Measurements from ENCODE around the gene SMARCC1.
"Not testable (repeated sequence)": the region's sequence is repeated elsewhere in the genome, so short reads cannot be mapped to it uniquely, and the experiment has no call there.

The SMARCC1 gene

GRCh38 chr3:47731061-47731460, 50.6 kb downstream of the SMARCC1 start:
- no peak overlapping the region for H2AK5ac ChIP-seq (ENCODE audit: low read length)
- no peak overlapping the region for H3K4me3 ChIP-seq (ENCODE audit: low read depth, low read length)
- no peak overlapping the region for H3K4ac ChIP-seq (ENCODE audit: low read depth, low read length)
- H4K8ac ChIP-seq (ENCODE audit: low read depth, low read length): no peak overlapping the region
- no peak overlapping the region for H3K27ac ChIP-seq (ENCODE audit: low read depth, low read length)
- no peak overlapping the region for H4K12ac ChIP-seq (ENCODE audit: low read depth, low read length)
- no peaks in the 10 kb centered on the region for H3K4me1 ChIP-seq (ENCODE audit: control insufficient read depth in 1 of 2, insufficient read depth in 2 of 2, low read length in 2 of 2)
- no peak for DNase-seq
- no peak overlapping the region for H3K14ac ChIP-seq (ENCODE audit: low read length)
- no peak overlapping the region for H2AFZ ChIP-seq (ENCODE audit: insufficient read depth, low read length, poor library complexity)
- H3K23ac ChIP-seq (ENCODE audit: low read length): no peak overlapping the region
- no CpG with 5 or more reads among the region's 8 CpGs for WGBS (ENCODE audit: extremely low coverage, insufficient coverage, insufficient read length)
- no peaks in the 10 kb centered on the region for H3K9me3 ChIP-seq (ENCODE audit: insufficient read depth, low read depth, low read length)
- H2BK120ac ChIP-seq (ENCODE audit: insufficient read depth, low read length, poor library complexity): no peak overlapping the region
- H4K91ac ChIP-seq (ENCODE audit: low read depth, low read length): no peak overlapping the region
- H2BK12ac ChIP-seq (ENCODE audit: low read length): no peak overlapping the region
- no peaks in the 10 kb centered on the region for H3K79me2 ChIP-seq (ENCODE audit: control insufficient read depth, insufficient read depth, low read length, poor library complexity)
- no peak overlapping the region for H2BK5ac ChIP-seq (ENCODE audit: low read depth, low read length, poor library complexity)
- H3K9ac ChIP-seq (ENCODE audit: low read length): no peak overlapping the region
- no peak overlapping the region for H3K4me2 ChIP-seq (ENCODE audit: low read length)
- no peaks in the 10 kb centered on the region for H3K27me3 ChIP-seq (ENCODE audit: insufficient read depth, low read length)
- H3K79me1 ChIP-seq (ENCODE audit: low read length): no peaks in the 10 kb centered on the region
- H3K36me3 ChIP-seq (ENCODE audit: control insufficient read depth in 1 of 2, insufficient read depth in 2 of 2, low read length in 2 of 2): peaks cover 46 to 52% of the 10 kb centered on the region in 2 experiments
- no peak overlapping the region for H3K18ac ChIP-seq (ENCODE audit: low read length)

- no peak overlapping the region for H3K4me2 ChIP-seq (ENCODE audit: low read length)
- no peak overlapping the region for H4K12ac ChIP-seq (ENCODE audit: low read depth, low read length)
- no peaks in the 10 kb centered on the region for H3K79me1 ChIP-seq (ENCODE audit: low read length)
- no peak overlapping the region for H3K27ac ChIP-seq (ENCODE audit: low read depth, low read length)
- H3K4me1 ChIP-seq (ENCODE audit: control insufficient read depth in 1 of 2, insufficient read depth in 2 of 2, low read length in 2 of 2): no peaks in the 10 kb centered on the region
- WGBS (ENCODE audit: extremely low coverage, insufficient coverage, insufficient read length): no CpG with 5 or more reads among the region's 2 CpGs
- no peak for DNase-seq
- H3K9me3 ChIP-seq (ENCODE audit: insufficient read depth, low read depth, low read length): no peaks in the 10 kb centered on the region
- peaks cover 24 to 34% of the 10 kb centered on the region in 2 experiments for H3K36me3 ChIP-seq (ENCODE audit: control insufficient read depth in 1 of 2, insufficient read depth in 2 of 2, low read length in 2 of 2)
- H2AFZ ChIP-seq (ENCODE audit: insufficient read depth, low read length, poor library complexity): no peak overlapping the region
- no peak overlapping the region for H3K23ac ChIP-seq (ENCODE audit: low read length)
- H4K91ac ChIP-seq (ENCODE audit: low read depth, low read length): no peak overlapping the region
- no peak overlapping the region for H3K4me3 ChIP-seq (ENCODE audit: low read depth, low read length)
- no peak overlapping the region for H4K8ac ChIP-seq (ENCODE audit: low read depth, low read length)
- no peak overlapping the region for H2BK12ac ChIP-seq (ENCODE audit: low read length)
- no peak overlapping the region for H3K18ac ChIP-seq (ENCODE audit: low read length)
- H3K79me2 ChIP-seq (ENCODE audit: control insufficient read depth, insufficient read depth, low read length, poor library complexity): no peaks in the 10 kb centered on the region
- H3K27me3 ChIP-seq (ENCODE audit: insufficient read depth, low read length): no peaks in the 10 kb centered on the region
- H3K9ac ChIP-seq (ENCODE audit: low read length): no peak overlapping the region
- no peak overlapping the region for H2BK120ac ChIP-seq (ENCODE audit: insufficient read depth, low read length, poor library complexity)
- no peak overlapping the region for H3K14ac ChIP-seq (ENCODE audit: low read length)
- no peak overlapping the region for H2AK5ac ChIP-seq (ENCODE audit: low read length)
- no peak overlapping the region for H3K4ac ChIP-seq (ENCODE audit: low read depth, low read length)
- no peak overlapping the region for H2BK5ac ChIP-seq (ENCODE audit: low read depth, low read length, poor library complexity)
Observed at GRCh38 chr3:47722859-47723258, 58.8 kb downstream of the SMARCC1 start.

GRCh38 chr3:47717448-47717847, 64.2 kb downstream of the SMARCC1 start:
- H3K79me1 ChIP-seq (ENCODE audit: low read length); DNase-seq; H3K27ac ChIP-seq (ENCODE audit: low read depth, low read length); H3K27me3 ChIP-seq (ENCODE audit: insufficient read depth, low read length); H2BK12ac ChIP-seq (ENCODE audit: low read length); H2AFZ ChIP-seq (ENCODE audit: insufficient read depth, low read length, poor library complexity); H3K18ac ChIP-seq (ENCODE audit: low read length); H4K91ac ChIP-seq (ENCODE audit: low read depth, low read length); H2BK5ac ChIP-seq (ENCODE audit: low read depth, low read length, poor library complexity); H3K4ac ChIP-seq (ENCODE audit: low read depth, low read length); H2BK120ac ChIP-seq (ENCODE audit: insufficient read depth, low read length, poor library complexity); H2AK5ac ChIP-seq (ENCODE audit: low read length); H3K9me3 ChIP-seq (ENCODE audit: insufficient read depth, low read depth, low read length); H3K4me2 ChIP-seq (ENCODE audit: low read length); H3K4me3 ChIP-seq (ENCODE audit: low read depth, low read length); H3K14ac ChIP-seq (ENCODE audit: low read length); H3K79me2 ChIP-seq (ENCODE audit: control insufficient read depth, insufficient read depth, low read length, poor library complexity); H3K9ac ChIP-seq (ENCODE audit: low read length); H4K8ac ChIP-seq (ENCODE audit: low read depth, low read length); H4K12ac ChIP-seq (ENCODE audit: low read depth, low read length); H3K23ac ChIP-seq (ENCODE audit: low read length); H3K4me1 ChIP-seq (ENCODE audit: control insufficient read depth in 1 of 2, insufficient read depth in 2 of 2, low read length in 2 of 2): not testable (repeated sequence)
- H3K36me3 ChIP-seq (ENCODE audit: control insufficient read depth in 1 of 2, insufficient read depth in 2 of 2, low read length in 2 of 2): peaks cover 27 to 34% of the 10 kb centered on the region in 2 experiments
- no CpG with 5 or more reads among the region's 4 CpGs for WGBS (ENCODE audit: extremely low coverage, insufficient coverage, insufficient read length)

- no peak overlapping the region for H2BK12ac ChIP-seq (ENCODE audit: low read length)
- H2AK5ac ChIP-seq (ENCODE audit: low read length): no peak overlapping the region
- no peak overlapping the region for H4K91ac ChIP-seq (ENCODE audit: low read depth, low read length)
- H3K27ac ChIP-seq (ENCODE audit: low read depth, low read length): no peak overlapping the region
- H3K23ac ChIP-seq (ENCODE audit: low read length): no peak overlapping the region
- no peak overlapping the region for H3K4me2 ChIP-seq (ENCODE audit: low read length)
- no peak overlapping the region for H2BK120ac ChIP-seq (ENCODE audit: insufficient read depth, low read length, poor library complexity)
- H3K4me3 ChIP-seq (ENCODE audit: low read depth, low read length): no peak overlapping the region
- H3K14ac ChIP-seq (ENCODE audit: low read length): no peak overlapping the region
- H3K4me1 ChIP-seq (ENCODE audit: control insufficient read depth in 1 of 2, insufficient read depth in 2 of 2, low read length in 2 of 2): no peaks in the 10 kb centered on the region
- no peaks in the 10 kb centered on the region for H3K79me1 ChIP-seq (ENCODE audit: low read length)
- H2AFZ ChIP-seq (ENCODE audit: insufficient read depth, low read length, poor library complexity): no peak overlapping the region
- peaks cover 2% of the 10 kb centered on the region for H3K9me3 ChIP-seq (ENCODE audit: insufficient read depth, low read depth, low read length)
- H3K4ac ChIP-seq (ENCODE audit: low read depth, low read length): no peak overlapping the region
- H3K27me3 ChIP-seq (ENCODE audit: insufficient read depth, low read length): no peaks in the 10 kb centered on the region
- no peaks in the 10 kb centered on the region for H3K79me2 ChIP-seq (ENCODE audit: control insufficient read depth, insufficient read depth, low read length, poor library complexity)
- WGBS (ENCODE audit: extremely low coverage, insufficient coverage, insufficient read length): no CpG with 5 or more reads among the region's 1 CpG
- DNase-seq: no peak
- H2BK5ac ChIP-seq (ENCODE audit: low read depth, low read length, poor library complexity): no peak overlapping the region
- H4K8ac ChIP-seq (ENCODE audit: low read depth, low read length): no peak overlapping the region
- no peak overlapping the region for H3K9ac ChIP-seq (ENCODE audit: low read length)
- H3K36me3 ChIP-seq (ENCODE audit: control insufficient read depth in 1 of 2, insufficient read depth in 2 of 2, low read length in 2 of 2): peaks cover 27 to 37% of the 10 kb centered on the region in 2 experiments
- H3K18ac ChIP-seq (ENCODE audit: low read length): no peak overlapping the region
- H4K12ac ChIP-seq (ENCODE audit: low read depth, low read length): no peak overlapping the region
Observed at GRCh38 chr3:47716656-47717055, 65.0 kb downstream of the SMARCC1 start.

Measured in trophoblast cell (in vitro differentiated cells and primary cell).